ENCODE data around the gene OR2T29. TPM values are rescaled to one million over a fixed set of nuclear protein-coding genes. Genes with fewer than 3 reads are reported as not detected.

OR2T29 gene
- total and polyA plus RNA-seq, 2 experiments from 2014 or later, result not detected

DNA sequence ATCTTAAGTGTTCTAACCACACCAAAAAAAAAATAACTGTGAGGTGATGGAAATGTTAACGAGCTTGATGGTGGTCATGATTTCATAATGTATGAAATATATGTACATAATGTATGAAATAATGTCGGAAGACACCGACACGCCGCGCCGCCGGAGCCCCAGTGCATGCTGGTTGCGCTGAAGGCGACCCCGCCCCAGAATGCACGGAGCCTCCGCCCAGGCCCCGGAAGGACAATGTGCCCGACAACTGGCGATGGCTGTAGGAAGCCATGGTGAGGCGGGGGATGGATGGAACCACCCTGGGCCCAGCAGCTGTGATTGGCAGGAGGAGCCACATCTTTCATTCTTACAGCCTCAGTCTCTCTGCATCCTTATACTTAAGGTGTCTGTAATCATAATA lies 27.5 kb upstream of the OR2T29 start (continued):
- TF ChIP-seq ZNF331 (CRISPR knock-in tag; IDR thresholded peaks at IDR 0.05; ENCODE audit: low read depth) (no peak), NANOG (IDR thresholded peaks at IDR 0.05; ENCODE audit: borderline replicate concordance) (no peak), POLR2AphosphoS5 (IDR thresholded peaks at IDR 0.05; ENCODE audit: low read depth) (no peak), EZH2 (IDR thresholded peaks at IDR 0.05; ENCODE audit: low read depth, unreplicated experiment) (no peak), STAT1 (IDR thresholded peaks at IDR 0.05; ENCODE audit: unreplicated experiment) (no peak), EZH2phosphoT487 (IDR thresholded peaks at IDR 0.05; ENCODE audit: unreplicated experiment) (no peak), JUNB (IDR thresholded peaks at IDR 0.05; ENCODE audit: unreplicated experiment) (no peak)
- TF ChIP-seq, protein P1, sequence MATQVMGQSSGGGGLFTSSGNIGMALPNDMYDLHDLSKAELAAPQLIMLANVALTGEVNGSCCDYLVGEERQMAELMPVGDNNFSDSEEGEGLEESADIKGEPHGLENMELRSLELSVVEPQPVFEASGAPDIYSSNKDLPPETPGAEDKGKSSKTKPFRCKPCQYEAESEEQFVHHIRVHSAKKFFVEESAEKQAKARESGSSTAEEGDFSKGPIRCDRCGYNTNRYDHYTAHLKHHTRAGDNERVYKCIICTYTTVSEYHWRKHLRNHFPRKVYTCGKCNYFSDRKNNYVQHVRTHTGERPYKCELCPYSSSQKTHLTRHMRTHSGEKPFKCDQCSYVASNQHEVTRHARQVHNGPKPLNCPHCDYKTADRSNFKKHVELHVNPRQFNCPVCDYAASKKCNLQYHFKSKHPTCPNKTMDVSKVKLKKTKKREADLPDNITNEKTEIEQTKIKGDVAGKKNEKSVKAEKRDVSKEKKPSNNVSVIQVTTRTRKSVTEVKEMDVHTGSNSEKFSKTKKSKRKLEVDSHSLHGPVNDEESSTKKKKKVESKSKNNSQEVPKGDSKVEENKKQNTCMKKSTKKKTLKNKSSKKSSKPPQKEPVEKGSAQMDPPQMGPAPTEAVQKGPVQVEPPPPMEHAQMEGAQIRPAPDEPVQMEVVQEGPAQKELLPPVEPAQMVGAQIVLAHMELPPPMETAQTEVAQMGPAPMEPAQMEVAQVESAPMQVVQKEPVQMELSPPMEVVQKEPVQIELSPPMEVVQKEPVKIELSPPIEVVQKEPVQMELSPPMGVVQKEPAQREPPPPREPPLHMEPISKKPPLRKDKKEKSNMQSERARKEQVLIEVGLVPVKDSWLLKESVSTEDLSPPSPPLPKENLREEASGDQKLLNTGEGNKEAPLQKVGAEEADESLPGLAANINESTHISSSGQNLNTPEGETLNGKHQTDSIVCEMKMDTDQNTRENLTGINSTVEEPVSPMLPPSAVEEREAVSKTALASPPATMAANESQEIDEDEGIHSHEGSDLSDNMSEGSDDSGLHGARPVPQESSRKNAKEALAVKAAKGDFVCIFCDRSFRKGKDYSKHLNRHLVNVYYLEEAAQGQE (IDR thresholded peaks at IDR 0.05; ENCODE audit: unreplicated experiment), result no peak

DNA sequence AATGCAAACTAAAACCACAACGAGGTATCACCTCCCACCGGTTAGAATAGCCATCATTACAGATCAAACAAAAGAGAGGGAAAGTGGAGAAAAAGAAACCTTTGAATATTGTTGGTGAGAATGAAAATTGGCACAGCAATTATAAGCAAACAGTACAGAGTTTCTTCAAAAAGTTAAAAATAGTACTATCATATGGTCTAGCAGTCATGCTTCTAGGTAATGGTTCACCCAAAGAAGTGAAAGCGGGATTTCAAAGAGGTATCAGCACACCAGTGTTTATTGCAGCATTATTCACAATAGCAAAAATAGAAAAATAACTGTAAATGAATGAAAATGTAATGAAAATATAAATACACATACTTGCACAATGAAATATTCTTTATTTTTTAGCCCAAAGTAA lies 26.8 kb upstream of the OR2T29 start:
- Mint-ChIP-seq H3K27me3 (ENCODE audit: insufficient read depth, low read depth, poor library complexity) (peaks cover 4% of the 10 kb centered on the region), H3K4me3 (no peak overlapping the region), H3K9me3 (peaks cover 87% of the 10 kb centered on the region), H3K4me1 (no peaks in the 10 kb centered on the region), H3K36me3 (ENCODE audit: low read depth) (peaks cover 20% of the 10 kb centered on the region; the same call in 2 of the 3 replicates), H3K27ac (no peak overlapping the region)
- no peaks in the 10 kb centered on the region for H3K79me2 ChIP-seq (replicated peaks; ENCODE audit: insufficient read depth)
- H2AFZ ChIP-seq, result no peak overlapping the region
- H3K27ac ChIP-seq (ENCODE audit: low read depth), result no peak overlapping the region
- H3K27me3 ChIP-seq (ENCODE audit: insufficient read depth), result no peaks in the 10 kb centered on the region
- no peaks in the 10 kb centered on the region for H3K9me2 ChIP-seq (ENCODE audit: insufficient read depth)
- H3K36me3 ChIP-seq (ENCODE audit: insufficient read depth), result 0 out of 2 replicates have a peak, but pooled peaks cover 11% of the 10 kb centered on the region
- H3F3A ChIP-seq (replicated peaks; ENCODE audit: low read depth), result no peaks in the 10 kb centered on the region
- H3K4me3 ChIP-seq, result no peak overlapping the region
- no peaks in the 10 kb centered on the region for H4K20me1 ChIP-seq (replicated peaks; ENCODE audit: insufficient read depth)
- ATAC-seq, result no peak
- no peak for DNase-seq (ENCODE audit: low spot score)
- H3K4me1 ChIP-seq (ENCODE audit: insufficient read depth), result no peaks in the 10 kb centered on the region
- no peak overlapping the region for H3K4me2 ChIP-seq
- TF ChIP-seq, protein P2, sequence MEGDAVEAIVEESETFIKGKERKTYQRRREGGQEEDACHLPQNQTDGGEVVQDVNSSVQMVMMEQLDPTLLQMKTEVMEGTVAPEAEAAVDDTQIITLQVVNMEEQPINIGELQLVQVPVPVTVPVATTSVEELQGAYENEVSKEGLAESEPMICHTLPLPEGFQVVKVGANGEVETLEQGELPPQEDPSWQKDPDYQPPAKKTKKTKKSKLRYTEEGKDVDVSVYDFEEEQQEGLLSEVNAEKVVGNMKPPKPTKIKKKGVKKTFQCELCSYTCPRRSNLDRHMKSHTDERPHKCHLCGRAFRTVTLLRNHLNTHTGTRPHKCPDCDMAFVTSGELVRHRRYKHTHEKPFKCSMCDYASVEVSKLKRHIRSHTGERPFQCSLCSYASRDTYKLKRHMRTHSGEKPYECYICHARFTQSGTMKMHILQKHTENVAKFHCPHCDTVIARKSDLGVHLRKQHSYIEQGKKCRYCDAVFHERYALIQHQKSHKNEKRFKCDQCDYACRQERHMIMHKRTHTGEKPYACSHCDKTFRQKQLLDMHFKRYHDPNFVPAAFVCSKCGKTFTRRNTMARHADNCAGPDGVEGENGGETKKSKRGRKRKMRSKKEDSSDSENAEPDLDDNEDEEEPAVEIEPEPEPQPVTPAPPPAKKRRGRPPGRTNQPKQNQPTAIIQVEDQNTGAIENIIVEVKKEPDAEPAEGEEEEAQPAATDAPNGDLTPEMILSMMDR (conservative IDR thresholded peaks at IDR 0.05; ENCODE audit: low read depth in 2 of 2), result no peak
- TF ChIP-seq EZH2 (IDR thresholded peaks at IDR 0.05; ENCODE audit: low read depth, unreplicated experiment) (no peak), ZNF331 (CRISPR knock-in tag; IDR thresholded peaks at IDR 0.05; ENCODE audit: low read depth) (no peak)
- TF ChIP-seq, protein P3, sequence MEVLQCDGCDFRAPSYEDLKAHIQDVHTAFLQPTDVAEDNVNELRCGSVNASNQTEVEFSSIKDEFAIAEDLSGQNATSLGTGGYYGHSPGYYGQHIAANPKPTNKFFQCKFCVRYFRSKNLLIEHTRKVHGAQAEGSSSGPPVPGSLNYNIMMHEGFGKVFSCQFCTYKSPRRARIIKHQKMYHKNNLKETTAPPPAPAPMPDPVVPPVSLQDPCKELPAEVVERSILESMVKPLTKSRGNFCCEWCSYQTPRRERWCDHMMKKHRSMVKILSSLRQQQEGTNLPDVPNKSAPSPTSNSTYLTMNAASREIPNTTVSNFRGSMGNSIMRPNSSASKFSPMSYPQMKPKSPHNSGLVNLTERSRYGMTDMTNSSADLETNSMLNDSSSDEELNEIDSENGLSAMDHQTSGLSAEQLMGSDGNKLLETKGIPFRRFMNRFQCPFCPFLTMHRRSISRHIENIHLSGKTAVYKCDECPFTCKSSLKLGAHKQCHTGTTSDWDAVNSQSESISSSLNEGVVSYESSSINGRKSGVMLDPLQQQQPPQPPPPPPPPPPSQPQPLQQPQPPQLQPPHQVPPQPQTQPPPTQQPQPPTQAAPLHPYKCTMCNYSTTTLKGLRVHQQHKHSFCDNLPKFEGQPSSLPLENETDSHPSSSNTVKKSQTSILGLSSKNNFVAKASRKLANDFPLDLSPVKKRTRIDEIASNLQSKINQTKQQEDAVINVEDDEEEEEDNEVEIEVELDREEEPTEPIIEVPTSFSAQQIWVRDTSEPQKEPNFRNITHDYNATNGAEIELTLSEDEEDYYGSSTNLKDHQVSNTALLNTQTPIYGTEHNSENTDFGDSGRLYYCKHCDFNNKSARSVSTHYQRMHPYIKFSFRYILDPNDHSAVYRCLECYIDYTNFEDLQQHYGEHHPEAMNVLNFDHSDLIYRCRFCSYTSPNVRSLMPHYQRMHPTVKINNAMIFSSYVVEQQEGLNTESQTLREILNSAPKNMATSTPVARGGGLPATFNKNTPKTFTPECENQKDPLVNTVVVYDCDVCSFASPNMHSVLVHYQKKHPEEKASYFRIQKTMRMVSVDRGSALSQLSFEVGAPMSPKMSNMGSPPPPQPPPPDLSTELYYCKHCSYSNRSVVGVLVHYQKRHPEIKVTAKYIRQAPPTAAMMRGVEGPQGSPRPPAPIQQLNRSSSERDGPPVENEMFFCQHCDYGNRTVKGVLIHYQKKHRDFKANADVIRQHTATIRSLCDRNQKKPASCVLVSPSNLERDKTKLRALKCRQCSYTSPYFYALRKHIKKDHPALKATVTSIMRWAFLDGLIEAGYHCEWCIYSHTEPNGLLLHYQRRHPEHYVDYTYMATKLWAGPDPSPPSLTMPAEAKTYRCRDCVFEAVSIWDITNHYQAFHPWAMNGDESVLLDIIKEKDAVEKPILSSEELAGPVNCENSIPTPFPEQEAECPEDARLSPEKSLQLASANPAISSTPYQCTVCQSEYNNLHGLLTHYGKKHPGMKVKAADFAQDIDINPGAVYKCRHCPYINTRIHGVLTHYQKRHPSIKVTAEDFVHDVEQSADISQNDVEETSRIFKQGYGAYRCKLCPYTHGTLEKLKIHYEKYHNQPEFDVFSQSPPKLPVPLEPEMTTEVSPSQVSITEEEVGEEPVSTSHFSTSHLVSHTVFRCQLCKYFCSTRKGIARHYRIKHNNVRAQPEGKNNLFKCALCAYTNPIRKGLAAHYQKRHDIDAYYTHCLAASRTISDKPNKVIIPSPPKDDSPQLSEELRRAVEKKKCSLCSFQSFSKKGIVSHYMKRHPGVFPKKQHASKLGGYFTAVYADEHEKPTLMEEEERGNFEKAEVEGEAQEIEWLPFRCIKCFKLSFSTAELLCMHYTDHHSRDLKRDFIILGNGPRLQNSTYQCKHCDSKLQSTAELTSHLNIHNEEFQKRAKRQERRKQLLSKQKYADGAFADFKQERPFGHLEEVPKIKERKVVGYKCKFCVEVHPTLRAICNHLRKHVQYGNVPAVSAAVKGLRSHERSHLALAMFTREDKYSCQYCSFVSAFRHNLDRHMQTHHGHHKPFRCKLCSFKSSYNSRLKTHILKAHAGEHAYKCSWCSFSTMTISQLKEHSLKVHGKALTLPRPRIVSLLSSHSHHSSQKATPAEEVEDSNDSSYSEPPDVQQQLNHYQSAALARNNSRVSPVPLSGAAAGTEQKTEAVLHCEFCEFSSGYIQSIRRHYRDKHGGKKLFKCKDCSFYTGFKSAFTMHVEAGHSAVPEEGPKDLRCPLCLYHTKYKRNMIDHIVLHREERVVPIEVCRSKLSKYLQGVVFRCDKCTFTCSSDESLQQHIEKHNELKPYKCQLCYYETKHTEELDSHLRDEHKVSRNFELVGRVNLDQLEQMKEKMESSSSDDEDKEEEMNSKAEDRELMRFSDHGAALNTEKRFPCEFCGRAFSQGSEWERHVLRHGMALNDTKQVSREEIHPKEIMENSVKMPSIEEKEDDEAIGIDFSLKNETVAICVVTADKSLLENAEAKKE (CRISPR knock-in tag; IDR thresholded peaks at IDR 0.05), result no peak
- TF ChIP-seq, protein P1 (IDR thresholded peaks at IDR 0.05; ENCODE audit: unreplicated experiment), result no peak

All from GM23338 (cell line).